Stomach smooth muscle (tissue), 2 donors: ENCODE data around the gene LMNTD2.
"Not testable (repeated sequence)": the region's sequence is repeated elsewhere in the genome, so short reads cannot be mapped to it uniquely, and the experiment has no call there.

Experiments
- H3K27ac ChIP-seq: one replicate; pipeline ENCODE4 v1.7.0; 2013; ENCODE audit warnings: mild to moderate bottlenecking, low read length, inconsistent platforms
- H3K27me3 ChIP-seq, 2 donors: one replicate each; pipeline ENCODE4 v1.7.0; 2013; ENCODE audit warnings: low read length in 2 of 2; ENCODE audit not compliant: insufficient read depth in 2 of 2, control insufficient read depth in 1 of 2
- H3K36me3 ChIP-seq, 2 donors: one replicate each; pipeline ENCODE4 v1.7.0; 2013; ENCODE audit warnings: low read length in 2 of 2; ENCODE audit not compliant: control insufficient read depth in 2 of 2, insufficient read depth in 2 of 2
- H3K4me1 ChIP-seq: one replicate; pipeline ENCODE4 v1.7.0; 2013; ENCODE audit warnings: low read length; ENCODE audit not compliant: control insufficient read depth, insufficient read depth
- H3K4me3 ChIP-seq, 2 donors: one replicate each; pipeline ENCODE4 v1.7.0; 2013; ENCODE audit warnings: low read length in 2 of 2
- H3K9ac ChIP-seq, 2 donors: one replicate each; pipeline ENCODE4 v1.7.0; 2013; ENCODE audit warnings: low read length in 2 of 2, mild to moderate bottlenecking in 1 of 2
- H3K9me3 ChIP-seq, 2 donors: one replicate each; pipeline ENCODE4 v1.7.0; 2013; ENCODE audit warnings: low read length in 2 of 2; ENCODE audit not compliant: control insufficient read depth in 2 of 2
- donor health status: healthy.
- donor health status: Pancreatic carcinoma.

The LMNTD2 gene

GRCh38 chr11:575996-576768 lies 15.6 kb upstream of the LMNTD2 start, which contains the start of gene PHRF1:
Gene PHRF1, plus strand, starts transcription at chr11:576470. Its CDS starts 5,043 bp downstream, at chr11:581513.
- peaks cover 45% of the 10 kb centered on the region for H3K4me1 ChIP-seq
- H3K27ac ChIP-seq = peak within 1 kb of the TSS; percentile 86
- no peaks in the 10 kb centered on the region for H3K9me3 ChIP-seq

GRCh38 chr11:575313-575995 lies 14.9 kb upstream of the LMNTD2 start:
- H3K9me3 ChIP-seq = no peaks in the 10 kb centered on the region
- H3K27me3 ChIP-seq = peaks cover 0 to 2% of the 10 kb centered on the region in 2 donors
- H3K4me1 ChIP-seq = peaks cover 45% of the 10 kb centered on the region
- H3K36me3 ChIP-seq = no peaks in the 10 kb centered on the region
- H3K9ac ChIP-seq = no peak overlapping the region
- no peak overlapping the region for H3K27ac ChIP-seq
- H3K4me3 ChIP-seq = peak overlapping the region; percentile 56 to 75

More at GRCh38 chr11:575996-576768, 15.6 kb upstream of the LMNTD2 start, which contains the start of gene PHRF1:
- H3K9ac ChIP-seq = peak within 1 kb of the TSS; percentile 89 to 94
- H3K4me3 ChIP-seq = peak within 1 kb of the TSS; percentile 95 to 96
- H3K36me3 ChIP-seq = no peaks in the 10 kb centered on the region
- peaks cover 0 to 2% of the 10 kb centered on the region in 2 donors for H3K27me3 ChIP-seq

- no peaks in the 10 kb centered on the region for H3K36me3 ChIP-seq
- H3K27me3 ChIP-seq = peaks cover 0 to 2% of the 10 kb centered on the region in 2 donors
- H3K9me3 ChIP-seq = no peaks in the 10 kb centered on the region
- H3K27ac ChIP-seq = no peak overlapping the region
- H3K4me1 ChIP-seq = peaks cover 38% of the 10 kb centered on the region
- peak overlapping the region; percentile 56 to 75 for H3K4me3 ChIP-seq
- no peak overlapping the region for H3K9ac ChIP-seq
Observed at GRCh38 chr11:574632-575312, 14.2 kb upstream of the LMNTD2 start.

GRCh38 chr11:574031-574570 lies 13.6 kb upstream of the LMNTD2 start:
- not testable (repeated sequence) for H3K9ac ChIP-seq, H3K9me3 ChIP-seq, H3K27ac ChIP-seq, H3K27me3 ChIP-seq, H3K4me3 ChIP-seq, H3K36me3 ChIP-seq
- H3K4me1 ChIP-seq = peaks cover 38% of the 10 kb centered on the region

- Histone ChIP-seq H3K36me3 (no peaks in the 10 kb centered on the region), H3K9ac (no peak overlapping the region), H3K27ac (no peak overlapping the region), H3K9me3 (no peaks in the 10 kb centered on the region), H3K4me1 (peaks cover 33% of the 10 kb centered on the region), H3K27me3 (peaks cover 0 to 2% of the 10 kb centered on the region in 2 donors), H3K4me3 (no peak overlapping the region)
Observed at GRCh38 chr11:573146-573759, 12.7 kb upstream of the LMNTD2 start.

GRCh38 chr11:571802-572185 lies 11.3 kb upstream of the LMNTD2 start:
- peaks cover 0 to 2% of the 10 kb centered on the region in 2 donors for H3K27me3 ChIP-seq
- no peaks in the 10 kb centered on the region for H3K36me3 ChIP-seq
- peaks cover 30% of the 10 kb centered on the region for H3K4me1 ChIP-seq
- no peaks in the 10 kb centered on the region for H3K9me3 ChIP-seq
- H3K27ac ChIP-seq = no peak overlapping the region
- H3K9ac ChIP-seq = no peak overlapping the region
- H3K4me3 ChIP-seq = no peak overlapping the region

GRCh38 chr11:569158-569885 lies 8.8 kb upstream of the LMNTD2 start:
- Histone ChIP-seq H3K9ac (peak overlapping the region; percentile 62 to 73), H3K36me3 (no peaks in the 10 kb centered on the region), H3K27ac (peak overlapping the region; percentile 58), H3K27me3 (no peaks in the 10 kb centered on the region), H3K9me3 (no peaks in the 10 kb centered on the region), H3K4me1 (peaks cover 21% of the 10 kb centered on the region), H3K4me3 (peak overlapping the region; percentile 35 to 73)

GRCh38 chr11:568306-569157 lies 8.0 kb upstream of the LMNTD2 start:
- peaks cover 20% of the 10 kb centered on the region for H3K4me1 ChIP-seq

GRCh38 chr11:567629-568292 lies 7.2 kb upstream of the LMNTD2 start:
- Histone ChIP-seq H3K36me3 (no peaks in the 10 kb centered on the region), H3K4me1 (peaks cover 20% of the 10 kb centered on the region), H3K4me3 (peak overlapping the region; percentile 35 to 73), H3K9me3 (no peaks in the 10 kb centered on the region), H3K27me3 (no peaks in the 10 kb centered on the region), H3K9ac (peak overlapping the region; percentile 29 to 48), H3K27ac (no peak overlapping the region)

More at GRCh38 chr11:568306-569157, 8.0 kb upstream of the LMNTD2 start:
- H3K9ac ChIP-seq = peak overlapping the region; percentile 62 to 73
- H3K9me3 ChIP-seq = no peaks in the 10 kb centered on the region
- no peaks in the 10 kb centered on the region for H3K36me3 ChIP-seq
- H3K27ac ChIP-seq = peak overlapping the region; percentile 58
- no peaks in the 10 kb centered on the region for H3K27me3 ChIP-seq
- peak overlapping the region; percentile 35 to 73 for H3K4me3 ChIP-seq
